Mucosa of gallbladder (tissue), 1 donor: ENCODE data around the gene C7orf33. TPM values are rescaled to one million over a fixed set of nuclear protein-coding genes. Genes with fewer than 3 reads are reported as not detected.
"Not testable (repeated sequence)": the region's sequence is repeated elsewhere in the genome, so short reads cannot be mapped to it uniquely, and the experiment has no call there.

Experiments used
- DNase-seq: peaks from one replicate; pipeline ENCODE4 v3.0.0-alpha.2; 2020; ENCODE audit warnings: low spot score
- total RNA-seq: library from RNA; stranded (reverse); gene quantifications from one replicate; pipeline ENCODE4 v1.2.1, GENCODE V29; 2021
- donor health status: DM: no; HTN: no; CAD: no.

Gene C7orf33
- total RNA-seq = not detected

GRCh38 chr7:148590471-148590870, at the start of gene C7orf33:
Gene C7orf33, plus strand, starts transcription at chr7:148590766. Its CDS starts 160 bp downstream, at chr7:148590926.
- DNase-seq = no peak

- DNase-seq = no peak
Observed at GRCh38 chr7:148541891-148542504, 48.6 kb upstream of the C7orf33 start.

DNA sequence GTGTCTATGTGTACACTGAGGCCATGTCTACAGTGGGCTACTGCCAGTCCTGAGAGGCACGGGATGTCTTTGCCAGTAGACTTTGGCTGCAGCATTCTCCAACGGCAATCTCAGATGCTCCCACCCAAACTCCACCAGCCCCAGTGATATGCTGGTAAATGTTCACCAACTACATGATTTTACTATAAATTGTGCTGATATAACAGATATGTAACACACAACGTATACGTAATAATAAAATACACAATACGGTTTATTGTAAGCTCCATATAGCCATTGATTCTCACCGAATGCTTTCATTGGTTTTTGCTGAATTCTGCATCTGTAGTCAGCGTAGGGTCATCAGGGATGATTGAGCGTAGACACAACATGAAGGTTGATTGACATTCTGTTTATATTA, 47.3 kb upstream of the C7orf33 start:
- DNase-seq = no peak

DNA sequence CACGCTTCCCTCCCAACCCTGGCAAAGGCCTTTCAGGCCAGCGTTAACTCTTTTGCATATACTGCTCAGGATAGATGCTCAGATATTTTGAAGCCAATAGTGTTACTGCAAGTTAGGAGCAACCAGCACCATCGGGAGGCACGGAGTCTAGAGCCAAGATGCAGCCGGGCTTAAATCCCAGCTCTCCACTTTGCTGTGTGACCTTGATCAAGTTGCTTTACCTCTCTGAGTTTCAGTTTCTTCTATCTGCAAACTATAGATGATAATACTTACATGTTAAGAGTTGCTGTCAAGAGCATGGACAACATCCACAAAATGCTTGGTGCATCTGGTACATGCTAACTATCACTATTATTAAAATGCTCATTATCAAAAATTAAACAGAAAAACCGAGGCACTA, 45.4 kb upstream of the C7orf33 start:
- no peak for DNase-seq

- no peak for DNase-seq
Observed at GRCh38 chr7:148545932-148546331, 44.6 kb upstream of the C7orf33 start.

DNA sequence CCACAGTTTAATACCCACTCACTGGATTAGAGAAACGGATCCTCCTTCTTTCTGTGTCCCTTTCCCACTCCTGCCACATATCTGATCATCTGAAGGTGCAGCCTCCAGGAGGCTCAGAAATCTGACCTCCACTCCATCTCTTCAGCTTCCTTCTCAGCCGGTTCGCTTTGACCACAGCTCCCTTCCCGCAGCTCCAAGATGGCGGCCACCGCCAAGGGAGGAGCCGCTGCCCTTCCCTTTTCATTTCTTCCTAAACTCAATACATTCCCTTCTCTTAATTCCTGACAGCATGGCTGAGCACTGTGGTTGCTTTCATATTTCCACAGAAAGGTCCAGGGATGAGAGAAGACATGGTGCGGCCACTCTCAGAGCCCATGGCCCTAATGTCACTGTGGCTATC, 43.7 kb upstream of the C7orf33 start:
- no peak for DNase-seq

- no peak for DNase-seq
Observed at GRCh38 chr7:148547951-148548350, 42.6 kb upstream of the C7orf33 start.

GRCh38 chr7:148553979-148554378, 36.6 kb upstream of the C7orf33 start:
- no peak for DNase-seq

GRCh38 chr7:148556892-148557291, 33.7 kb upstream of the C7orf33 start:
- DNase-seq = no peak

DNA sequence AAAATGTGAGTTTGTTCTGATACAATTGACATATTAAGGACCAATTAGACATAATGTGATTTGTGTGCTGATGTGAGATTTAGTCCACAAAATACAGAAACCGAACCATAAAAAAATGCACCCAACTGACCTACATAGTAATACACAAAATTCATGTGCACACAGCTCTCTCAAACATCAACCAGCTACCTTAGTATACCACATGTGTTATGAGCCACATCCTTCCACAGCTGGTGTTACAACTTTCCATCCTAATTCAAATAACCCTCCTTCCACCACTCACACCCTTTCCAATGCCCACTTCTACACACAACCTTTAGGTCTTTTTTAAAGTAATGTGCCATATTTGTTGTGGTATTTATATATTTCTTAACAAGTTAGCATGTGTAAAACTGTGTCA, 31.7 kb upstream of the C7orf33 start:
- no peak for DNase-seq

DNA sequence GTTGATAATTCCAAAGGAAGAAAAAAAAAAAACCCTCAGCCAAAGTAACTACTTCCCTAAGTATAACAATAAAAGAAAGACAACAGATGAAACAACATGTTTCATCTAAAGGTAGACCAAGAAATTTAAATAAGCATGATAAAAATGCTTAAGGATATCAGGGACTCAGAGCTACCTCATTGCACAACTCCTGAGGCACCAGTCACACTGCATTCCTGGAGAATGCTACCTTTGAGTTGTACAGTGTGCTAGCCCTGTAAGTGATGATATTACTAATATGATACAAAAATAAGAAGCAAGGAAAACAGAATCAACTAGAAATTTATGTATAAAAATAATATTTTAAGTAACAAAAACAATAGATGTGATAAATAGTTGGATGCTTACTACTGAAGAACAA, 29.5 kb upstream of the C7orf33 start:
- DNase-seq = no peak

DNA sequence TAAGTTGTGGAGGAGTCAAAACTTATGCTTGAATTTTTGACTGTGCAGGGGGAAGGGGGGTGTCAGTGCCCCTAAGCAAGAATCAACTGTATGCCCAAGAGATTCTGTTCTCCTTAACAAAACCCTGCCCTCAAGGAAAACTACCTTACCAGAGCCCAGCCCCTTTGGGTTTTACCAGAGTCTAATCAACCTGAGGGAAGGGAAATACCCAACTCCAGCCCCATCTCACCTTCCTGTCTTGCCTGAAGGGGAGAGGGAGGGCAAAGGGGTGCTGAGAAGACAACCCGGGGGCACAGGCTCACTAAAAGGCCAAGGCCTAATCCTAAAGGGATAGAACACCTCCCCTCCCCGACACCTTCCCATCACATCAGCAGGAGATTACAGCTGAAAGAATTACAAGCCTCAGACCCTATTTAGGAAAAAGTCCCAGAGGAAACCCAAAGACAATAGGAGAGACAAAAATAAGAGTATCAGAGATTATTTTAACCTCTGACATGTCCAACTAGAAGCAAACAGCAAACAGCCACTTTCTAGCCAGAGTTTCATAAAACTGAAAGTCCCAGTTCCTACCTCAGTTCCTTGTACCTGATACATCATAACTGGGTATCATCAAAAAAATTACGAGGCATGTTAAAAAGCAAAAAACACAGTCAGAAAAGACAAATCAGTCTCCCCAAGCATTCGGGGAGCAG, 26.8 kb upstream of the C7orf33 start:
- no peak for DNase-seq

GRCh38 chr7:148564275-148564951, 26.2 kb upstream of the C7orf33 start:
- not testable (repeated sequence) for DNase-seq

DNA sequence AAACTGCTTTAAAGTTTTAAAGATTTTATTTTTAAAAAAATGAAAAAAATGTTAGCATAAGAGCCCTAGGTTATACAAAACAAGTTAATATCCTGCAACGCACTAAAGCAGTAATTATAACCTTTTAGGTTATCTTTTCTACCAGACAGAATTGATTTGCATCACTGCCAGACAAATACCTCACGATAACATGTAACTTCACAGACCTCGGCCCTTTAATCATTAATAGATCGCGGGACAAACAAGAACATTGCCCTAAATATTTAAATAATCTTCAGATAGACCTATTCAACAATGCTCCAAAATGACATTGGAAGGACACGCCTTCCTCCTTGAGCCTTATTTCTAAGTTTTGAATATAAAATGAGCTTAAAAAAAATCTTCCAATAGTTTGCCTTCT, 23.8 kb upstream of the C7orf33 start:
- DNase-seq = peak; percentile 26

DNA sequence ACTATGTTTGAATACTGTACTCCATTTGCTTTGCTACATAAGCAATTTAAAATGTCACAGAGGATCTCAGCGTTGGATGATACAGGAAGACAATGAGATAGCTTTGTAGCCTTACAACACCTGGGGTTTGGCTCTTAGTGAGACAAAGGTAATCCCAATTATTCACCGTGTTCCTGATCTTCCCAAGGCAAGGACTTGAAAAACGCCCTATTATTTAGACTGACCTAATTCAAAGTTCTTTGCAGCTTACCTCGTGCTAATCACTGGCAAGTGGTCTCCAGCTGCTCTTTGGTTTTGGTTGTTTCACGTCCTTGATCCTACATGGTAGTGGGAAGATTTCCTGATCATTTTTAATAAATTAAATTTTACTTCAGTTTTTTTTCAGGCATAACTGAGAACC, 23.0 kb upstream of the C7orf33 start:
- no peak for DNase-seq

DNA sequence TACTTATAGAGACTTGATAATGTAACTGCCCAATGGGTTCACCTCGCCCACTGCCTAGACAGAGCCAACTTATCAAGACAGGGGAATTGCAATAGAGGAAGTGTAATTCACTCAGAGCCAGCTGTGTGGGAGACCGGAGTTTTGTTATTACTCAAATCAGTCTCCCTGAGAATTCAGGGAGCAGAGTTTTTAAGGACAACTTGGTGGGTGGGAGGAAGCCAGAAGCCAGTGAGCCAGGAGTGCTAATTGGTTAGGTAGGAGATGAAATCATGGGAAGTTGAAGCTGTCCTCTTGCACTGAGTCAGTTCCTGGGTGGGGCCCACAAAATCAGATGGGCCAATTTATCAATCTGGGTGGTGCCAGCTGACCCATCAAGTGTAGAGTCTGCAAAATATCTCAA, 20.1 kb upstream of the C7orf33 start:
- DNase-seq = no peak

- DNase-seq = not testable (repeated sequence)
Observed at GRCh38 chr7:148570973-148571372, 19.6 kb upstream of the C7orf33 start.

- DNase-seq = no peak
Observed at GRCh38 chr7:148571381-148571780, 19.2 kb upstream of the C7orf33 start.

DNA sequence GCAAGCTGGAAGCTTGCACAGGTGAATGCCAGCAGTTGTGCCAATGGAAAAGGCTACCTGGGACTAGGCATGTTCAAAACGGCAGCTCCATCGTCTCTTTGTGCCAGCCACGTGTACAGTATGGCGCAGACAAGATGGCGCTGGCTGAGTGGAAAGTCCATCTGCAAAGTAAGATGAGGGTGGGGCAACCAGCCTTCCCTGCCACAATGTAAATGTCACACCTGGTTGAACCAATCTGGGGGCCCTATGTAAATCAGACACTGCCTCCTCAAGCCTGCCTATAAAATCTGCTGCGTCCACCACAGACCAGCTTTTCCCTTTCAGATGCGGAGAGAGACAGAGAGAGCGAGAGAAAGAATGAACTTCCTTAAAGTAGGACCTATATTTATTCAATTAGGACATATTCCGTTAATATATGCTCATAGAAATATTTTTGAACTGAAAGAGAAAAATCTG, 18.5 kb upstream of the C7orf33 start:
- no peak for DNase-seq

DNA sequence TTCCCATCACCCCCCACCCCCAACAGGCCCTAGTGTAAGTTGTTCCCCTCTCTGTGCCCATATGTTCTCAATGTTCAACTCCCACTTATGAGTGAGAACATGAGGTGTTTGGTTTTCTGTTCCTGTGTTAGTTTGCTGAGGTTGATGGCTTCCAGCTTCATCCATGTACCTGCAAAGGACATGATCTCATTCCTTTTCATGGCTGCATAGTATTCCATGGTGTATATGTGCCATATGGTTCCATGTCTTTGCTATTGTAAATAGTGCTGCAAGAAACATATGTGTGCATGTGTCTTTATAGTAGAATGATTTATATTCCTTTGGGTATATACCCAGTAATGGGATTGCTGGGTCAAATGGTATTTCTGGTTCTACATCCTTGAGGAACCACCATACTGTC, 17.0 kb upstream of the C7orf33 start:
- not testable (repeated sequence) for DNase-seq

- DNase-seq = peak; percentile 68
Observed at GRCh38 chr7:148575640-148576411, 14.7 kb upstream of the C7orf33 start.

- no peak for DNase-seq
Observed at GRCh38 chr7:148579366-148579765, 11.2 kb upstream of the C7orf33 start.
